Activated CD4-positive, CD25-positive, alpha-beta regulatory T cell treated with anti-CD3 and anti-CD28 coated beads, Interleukin-2, amount 50 U/mL, for 72 hours (primary cell): ENCODE data around the gene PGS1.

ENCODE experiments used
- DNase-seq: peaks from one replicate; pipeline ENCODE4 v3.0.0; 2021

PGS1 gene

DNA sequence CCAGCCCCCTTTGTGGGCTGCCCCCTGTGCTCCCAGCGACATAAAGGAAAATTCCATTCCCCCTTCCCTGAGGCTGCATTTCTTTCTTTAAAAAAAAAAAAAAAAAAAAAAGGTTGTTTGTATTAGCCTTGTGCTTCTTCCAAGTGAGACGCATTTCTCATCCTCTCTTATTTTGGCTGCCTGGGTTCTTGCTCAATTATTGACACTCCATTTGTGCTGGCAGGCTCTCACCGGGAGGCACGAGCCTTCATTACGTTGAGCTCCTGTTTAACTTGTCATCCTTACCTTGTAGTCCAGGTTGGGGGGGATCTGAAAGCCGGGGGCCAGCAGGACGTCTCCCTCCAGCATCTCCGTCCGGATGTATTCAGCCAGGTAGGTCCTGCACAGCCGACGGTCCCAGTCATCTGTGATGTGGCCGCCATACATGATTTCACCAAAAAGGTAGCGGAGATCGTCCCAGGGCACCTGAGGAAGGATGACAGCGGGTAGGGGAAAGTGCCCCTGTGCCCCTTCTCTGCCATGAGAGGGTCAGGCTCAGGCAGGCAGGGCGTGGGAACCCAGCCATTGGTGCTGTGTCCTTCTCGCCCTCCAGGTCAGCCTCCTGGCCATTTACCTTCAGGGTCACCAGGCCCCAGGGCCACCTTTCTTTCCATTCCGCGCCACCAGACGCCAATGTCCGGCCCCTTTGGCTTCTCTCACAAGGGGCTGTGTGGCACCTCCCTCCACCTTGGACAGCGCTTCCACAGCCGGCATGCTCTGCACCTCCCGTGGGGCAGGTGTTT lies 50.6 kb downstream of the PGS1 start:
- no peak for DNase-seq

DNA sequence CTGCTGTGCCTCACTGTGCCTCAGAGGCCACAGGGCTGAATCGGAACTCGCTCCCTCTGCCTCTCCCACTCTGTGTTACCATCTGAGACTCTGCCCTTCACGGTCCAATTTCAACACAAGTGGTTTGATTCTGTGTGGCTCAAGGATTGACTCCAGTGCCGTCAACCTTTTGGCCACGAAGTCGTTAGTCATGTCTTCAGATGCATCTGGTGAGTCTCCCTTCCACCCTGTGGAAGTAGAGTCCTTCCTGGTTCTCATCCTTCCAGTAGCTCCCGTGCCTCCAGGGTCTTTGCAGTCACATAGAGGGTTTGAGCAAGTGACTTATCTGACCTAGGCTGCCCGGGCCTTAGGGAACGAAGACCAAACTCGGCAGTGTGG lies 51.2 kb downstream of the PGS1 start:
- no peak for DNase-seq

DNA sequence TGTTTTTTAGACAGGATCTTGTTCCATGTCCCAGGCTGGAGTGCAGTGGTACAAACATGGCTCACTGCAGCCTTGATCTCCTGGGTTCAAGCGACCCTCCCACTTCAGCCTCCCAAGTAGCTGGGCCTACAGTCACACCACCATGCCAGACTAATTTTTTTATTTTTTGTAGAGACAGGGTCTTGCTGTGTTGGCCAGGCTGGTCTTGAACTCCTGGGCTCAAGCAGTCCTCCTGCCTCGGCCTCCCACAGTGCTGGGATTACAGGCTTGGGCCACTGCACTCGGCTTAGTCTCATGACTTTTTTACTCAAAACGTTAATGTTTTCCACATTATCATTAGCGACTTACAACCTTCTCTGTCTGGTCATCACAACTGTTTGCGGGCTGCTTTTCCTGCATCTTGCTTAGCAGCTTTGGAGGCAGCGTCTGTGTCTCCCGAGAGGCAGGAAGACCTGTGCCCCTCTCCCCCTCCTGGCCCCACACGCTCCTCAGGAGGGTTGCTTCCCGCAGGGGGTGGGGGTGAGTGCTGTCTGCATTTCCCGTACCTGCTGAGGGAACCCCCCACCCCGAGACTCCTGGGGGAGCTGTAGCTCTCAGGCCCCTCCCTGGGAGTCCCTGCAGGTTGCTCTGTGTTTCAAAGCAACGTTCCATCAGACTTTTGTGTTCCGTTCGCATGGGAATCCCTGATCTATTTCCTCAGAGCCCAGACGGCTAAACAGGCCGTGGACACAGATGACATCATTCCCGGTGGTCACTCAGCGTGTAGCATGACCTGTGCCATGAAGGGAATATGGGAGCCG lies 52.6 kb downstream of the PGS1 start:
- no peak for DNase-seq

DNA sequence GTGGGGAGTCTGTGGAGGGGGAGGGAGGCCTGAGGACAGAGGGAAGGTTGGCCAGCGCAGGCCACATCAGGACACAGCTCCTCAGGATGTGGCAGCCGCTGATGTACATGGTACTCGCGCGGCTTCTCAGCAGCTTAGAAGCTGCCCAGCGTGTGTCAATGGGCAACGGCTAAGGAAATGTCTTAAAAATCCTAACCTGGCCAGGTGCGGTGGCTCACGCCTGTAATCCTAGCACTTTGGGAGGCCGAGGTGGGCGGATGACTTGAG lies 53.2 kb downstream of the PGS1 start:
- no peak for DNase-seq

DNA sequence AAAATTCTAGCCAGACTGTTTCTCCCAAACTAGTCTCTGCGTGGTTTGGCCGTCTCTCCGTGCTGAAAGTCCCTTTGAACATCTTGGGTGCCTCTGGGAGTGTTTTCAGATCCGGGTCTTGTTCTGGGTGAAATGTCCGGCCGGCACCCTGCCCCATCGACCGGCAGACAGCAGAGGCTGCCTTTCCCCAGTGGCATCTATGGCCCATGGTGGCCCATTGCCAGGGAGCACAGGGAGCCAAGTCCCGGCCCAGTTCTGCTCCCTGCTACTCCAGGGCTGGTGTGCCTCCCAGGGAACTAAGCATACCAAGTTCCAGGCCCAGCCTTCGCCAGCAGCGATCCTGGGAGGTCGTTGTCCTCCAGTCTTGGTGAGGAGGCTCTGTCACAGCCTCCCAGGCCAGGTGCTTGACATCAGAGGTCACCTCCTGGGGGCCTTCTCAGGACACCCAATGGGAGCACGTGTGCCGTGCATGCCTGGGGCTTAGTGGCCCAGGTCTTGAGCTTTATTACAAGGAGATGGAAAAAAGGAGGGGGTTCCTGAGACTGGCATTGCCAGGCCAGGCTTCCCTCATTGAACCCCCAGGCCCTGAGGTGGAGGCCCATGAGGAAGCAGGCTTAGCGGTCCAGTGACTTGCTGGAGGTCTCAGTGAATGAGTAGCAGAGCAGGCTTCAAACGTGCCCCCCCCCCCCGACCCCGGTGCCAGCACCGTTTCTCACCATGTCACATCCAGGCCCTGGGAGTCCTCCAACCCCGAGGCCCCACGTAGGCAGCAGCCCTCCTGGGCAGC lies 54.0 kb downstream of the PGS1 start:
- no peak for DNase-seq

DNA sequence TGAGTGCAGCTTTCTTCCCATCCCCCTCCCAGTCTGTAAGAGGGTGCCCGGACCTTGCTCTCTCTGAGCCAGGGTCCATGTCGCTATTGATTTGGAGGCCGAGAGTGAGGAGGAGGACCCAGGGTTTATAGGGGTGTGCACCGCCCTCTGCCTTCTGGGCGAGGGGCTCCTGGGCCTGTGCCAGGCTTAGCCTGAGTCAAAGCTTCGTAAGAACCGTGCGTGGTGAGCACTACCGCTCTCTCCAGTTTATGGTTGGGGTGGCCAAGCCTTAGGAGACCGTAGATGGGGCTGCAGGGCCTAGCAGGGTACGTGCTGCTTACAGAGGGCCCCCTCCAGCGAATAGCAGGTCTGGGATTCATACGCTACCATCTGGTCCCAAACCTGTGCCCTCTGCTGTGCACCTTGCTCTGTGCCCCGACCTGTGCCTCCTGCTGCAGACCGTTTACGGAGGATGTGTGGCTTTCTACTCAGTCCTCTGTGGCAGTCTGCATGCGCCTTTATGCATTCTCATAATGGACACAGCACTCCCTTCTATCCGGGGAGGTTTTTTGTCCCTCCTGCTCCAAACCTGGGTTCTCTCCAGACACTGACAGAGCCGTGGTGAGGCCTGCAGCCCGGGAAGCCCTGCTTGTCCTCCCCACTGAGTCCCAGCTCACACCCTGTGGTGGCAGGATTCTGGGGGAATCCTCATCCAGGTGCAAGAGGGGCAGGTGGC lies 54.7 kb downstream of the PGS1 start:
- DNase-seq = no peak

DNA sequence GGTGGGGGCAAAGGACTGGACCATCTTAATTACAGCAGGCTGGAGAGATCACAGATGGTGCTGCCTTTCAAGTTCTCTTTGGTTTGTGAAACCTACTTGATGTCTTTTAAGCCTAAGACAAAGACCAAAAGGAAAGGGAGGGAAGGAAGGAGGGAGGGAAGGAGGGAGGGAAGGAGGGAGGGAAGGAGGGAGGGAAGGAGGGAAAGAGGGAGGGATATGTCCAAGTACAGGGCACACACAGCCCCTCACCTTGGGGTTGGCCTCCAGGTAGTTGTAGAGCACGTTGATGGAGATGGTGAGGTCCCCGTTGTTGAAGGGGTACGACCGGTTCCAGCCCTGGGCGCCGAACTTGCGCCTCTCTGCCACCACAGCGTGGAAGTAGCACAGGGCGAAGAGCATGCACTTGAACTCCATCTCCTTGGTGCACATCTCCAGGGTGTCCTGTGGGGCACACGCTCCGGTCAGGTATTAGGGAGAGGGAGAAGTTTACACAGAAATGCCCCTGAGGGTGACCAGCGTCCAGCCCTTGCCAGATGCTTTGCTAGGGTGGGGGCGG lies 55.4 kb downstream of the PGS1 start:
- DNase-seq = no peak

DNA sequence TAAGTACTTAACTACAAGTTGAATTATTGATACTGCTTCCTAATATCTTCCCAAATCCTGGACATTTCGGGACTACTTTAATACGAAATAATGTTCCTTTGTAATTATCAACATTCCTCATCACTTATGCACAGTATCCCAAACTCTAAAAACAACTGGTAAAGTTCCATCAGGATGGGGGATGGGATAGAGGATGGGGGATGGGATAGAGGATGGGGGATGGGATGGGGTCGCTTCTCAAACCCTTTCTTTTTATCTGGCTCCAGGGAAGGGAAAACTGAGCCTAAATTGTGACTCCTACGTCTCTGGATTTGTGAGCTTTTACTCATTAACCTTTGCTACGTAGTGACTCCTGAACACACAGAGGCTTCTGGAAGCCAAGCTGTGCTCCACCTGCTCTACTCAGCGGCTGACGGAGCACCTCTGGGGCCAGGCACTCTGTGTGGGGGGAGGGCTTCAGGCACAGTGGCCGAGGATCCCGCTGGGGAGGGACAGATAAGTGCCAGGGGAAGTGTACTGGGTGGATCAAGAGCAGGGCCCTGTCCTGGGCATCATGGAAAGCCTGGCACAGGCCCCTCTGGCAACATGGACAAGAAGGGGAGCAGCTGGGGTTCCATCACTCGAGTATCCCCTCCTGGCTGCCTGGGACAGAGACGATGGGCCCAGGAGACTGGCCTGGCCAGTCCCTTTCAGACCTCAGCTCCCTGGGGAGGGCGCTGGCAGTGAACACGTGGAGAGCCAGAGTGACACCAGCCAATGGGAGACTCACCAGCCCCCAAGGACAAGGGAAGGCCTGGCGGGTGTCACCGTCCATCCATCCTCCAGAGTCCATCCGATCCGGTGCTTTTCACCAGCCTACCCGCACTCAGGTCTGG lies 56.2 kb downstream of the PGS1 start:
- DNase-seq = no peak

DNA sequence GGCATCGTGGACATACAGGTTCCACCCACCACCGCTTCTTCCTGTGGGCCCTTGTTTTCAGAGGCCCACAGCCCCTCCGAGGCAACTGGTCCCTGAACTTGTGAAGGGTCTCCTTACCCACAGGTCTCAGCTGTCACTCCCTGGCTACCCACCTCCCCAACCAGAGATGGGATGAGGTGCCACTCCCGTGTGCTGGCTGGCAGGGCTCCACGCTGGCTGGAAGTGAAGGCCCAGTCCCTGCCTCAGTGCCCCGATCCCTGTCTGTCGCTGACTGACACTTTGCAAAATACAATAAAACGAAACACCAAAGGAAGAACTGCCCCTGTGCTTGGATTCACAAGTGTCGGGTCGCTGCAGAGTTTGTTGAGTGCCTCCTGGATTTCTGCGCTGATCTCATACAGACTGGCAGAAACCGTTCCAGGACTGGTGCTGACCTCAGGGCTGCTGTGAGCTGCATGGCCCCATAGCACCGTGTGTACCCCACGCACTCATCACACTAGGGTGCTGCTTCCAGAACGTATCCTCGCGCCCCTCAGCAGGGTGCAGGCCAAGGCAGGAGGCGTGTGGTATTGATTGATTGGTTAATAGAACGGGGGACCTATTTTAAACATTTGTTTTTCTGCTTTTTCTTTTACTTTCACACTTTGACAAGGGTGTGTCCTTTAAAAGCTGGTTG lies 57.0 kb downstream of the PGS1 start:
- no peak for DNase-seq

DNA sequence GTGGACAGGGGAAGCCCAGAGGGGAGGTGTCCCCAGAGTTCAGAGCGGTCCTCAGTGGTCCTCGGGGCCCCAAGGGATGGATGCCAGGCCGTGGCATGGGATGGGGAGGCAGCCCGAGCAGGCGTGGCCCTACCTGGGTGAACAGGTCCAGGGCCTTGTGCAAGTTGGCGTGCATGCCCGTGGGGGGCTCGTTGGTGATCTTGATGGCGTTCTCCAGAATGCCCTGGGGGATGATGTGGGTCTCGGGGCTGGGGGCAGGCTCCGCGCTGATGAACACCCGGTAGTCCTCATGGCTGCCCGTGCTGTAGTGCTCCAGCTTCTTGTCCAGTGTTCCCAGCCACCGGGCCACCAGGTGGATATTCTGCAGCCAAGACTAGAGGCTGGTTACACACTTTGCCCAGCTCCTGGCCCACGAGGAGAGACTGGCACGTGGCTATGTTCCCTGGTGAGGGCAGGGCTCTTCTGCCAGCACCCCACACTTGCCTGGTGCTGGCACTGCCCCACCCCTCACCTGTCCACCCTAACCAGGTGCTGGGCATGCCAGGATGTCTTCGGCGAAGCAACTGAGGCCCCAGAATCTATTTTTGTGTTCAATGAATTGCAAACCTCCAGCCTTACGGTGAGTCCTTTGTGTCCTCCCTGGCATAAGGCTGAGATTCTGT lies 59.2 kb downstream of the PGS1 start:
- DNase-seq = no peak

DNA sequence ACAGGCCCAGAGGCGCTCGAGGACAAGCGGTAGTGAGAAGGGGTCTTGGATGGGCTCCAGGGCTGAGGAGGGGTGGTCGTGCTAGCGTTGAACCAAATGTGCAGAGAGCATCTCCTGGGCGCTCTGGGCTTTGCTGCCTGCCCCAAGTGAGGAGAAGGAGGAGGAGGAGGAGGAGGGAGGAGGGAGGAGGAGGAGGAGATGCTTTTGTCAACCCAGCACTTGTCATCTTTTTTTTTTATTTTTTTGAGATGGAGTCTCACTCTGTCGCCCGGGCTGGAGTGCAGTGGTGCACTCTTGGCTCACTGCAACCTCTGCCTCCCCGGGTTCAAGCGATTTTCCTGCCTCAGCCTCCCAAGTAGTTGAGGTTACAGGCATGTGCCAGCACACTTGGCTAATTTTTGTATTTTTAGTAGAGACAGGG lies 59.8 kb downstream of the PGS1 start:
- no peak for DNase-seq

DNA sequence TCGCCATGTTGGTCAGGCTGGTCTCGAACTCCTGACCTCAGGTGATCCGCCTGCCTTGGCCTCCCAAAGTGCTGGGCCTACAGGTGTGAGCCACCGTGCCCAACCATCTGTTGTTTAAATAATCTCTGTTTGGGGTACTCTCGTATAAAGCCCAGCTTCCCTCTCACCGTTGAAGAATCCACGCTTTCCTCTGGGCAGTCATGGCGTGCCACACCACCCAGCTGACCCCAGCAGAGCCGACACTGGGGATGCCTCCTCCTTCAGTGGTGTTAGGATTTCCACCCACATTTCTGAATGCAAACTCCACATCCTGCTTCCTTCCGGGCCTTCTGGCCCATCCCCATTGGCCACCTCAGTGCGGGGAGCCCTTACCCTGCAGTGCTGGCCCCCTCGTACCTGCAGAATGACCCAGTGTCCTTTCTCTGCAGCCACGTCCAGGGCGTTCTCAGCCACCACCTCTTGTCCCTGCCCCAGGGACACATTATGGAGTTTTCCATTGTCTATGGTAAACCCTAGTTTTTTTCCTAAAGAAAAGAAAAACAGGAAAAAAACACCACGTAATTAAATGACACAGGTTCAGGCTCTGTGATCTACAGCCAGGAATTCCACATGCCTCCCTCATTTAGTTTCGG lies 60.4 kb downstream of the PGS1 start:
- DNase-seq = no peak

DNA sequence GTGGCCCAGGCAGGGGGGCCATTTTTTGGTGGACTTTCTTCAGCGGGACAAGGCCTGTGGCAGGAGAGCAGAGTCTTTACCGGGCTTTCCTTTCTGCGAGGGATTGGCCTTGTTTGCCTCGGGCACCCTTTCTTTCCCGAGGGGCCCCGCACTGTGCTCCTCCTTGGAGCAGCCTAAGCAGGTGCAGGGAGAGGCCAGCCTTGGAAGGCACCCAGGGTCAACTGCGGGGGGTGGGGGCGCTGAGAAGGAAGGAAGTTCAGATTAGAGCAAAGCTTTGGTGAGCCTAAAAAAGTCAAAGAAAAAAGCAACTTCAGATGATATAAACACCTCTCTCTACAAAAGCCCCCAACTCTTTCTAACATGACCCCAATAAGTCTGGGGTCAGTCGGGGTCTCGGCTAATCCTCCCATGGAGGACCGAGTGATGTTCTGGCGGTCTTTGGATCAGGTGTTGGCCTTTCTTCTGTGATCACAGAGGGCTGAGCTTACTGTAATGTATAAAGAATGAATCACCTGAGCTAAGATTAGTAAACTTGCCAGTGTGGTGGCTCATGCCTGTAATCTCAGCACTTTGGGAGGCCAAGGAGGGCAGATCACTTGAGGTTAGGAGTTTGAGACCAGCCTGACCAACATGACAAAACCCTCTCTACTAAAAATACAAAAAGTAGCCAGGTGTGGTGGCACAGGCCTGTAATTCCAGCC lies 63.0 kb downstream of the PGS1 start:
- DNase-seq = no peak

DNA sequence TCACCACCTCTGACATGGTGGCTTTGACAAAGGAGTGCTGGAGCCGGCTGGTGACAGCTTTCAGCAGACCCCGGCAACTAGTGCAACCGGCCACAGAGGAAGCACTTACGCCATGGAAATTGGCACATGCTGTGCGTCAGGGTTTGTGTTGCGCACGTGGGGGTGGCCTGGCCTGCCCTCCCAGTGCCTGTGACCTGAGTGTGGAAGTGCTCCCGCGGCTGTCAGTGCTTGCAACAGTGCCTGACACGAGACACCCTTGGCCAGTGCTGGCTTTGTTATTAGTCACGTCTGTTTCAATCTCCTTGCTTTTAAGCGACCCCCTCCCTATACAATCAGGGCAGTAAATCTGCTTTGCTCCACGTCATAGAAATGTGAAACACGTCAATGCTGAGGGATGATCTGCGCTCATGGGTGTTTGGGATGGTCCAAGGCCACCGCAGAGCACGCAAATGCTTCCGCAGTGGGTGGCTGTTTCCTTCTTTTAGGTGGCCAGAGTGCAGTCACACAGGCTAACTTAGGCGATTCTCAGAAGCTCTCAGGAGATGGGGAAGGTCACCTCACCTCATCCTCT lies 64.3 kb downstream of the PGS1 start:
- no peak for DNase-seq

DNA sequence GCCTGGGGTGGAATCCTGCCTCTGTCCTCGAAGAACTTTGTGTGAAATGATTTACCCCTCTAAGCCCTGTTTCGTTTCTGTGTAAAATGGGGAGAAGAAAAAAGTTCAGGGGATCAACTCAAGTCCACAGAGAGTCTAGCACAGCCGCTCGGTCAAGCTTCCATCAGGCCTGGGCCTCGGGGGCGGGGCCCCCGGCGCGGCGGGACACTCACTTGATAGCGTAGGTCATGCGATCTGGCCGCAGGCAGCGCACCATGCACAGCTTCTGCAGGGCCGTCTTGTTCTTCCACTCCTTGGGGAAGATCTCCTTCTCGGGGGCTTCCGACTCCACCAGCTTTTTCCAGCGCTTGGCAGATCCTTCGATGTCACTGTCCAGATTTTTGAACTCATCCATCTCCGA lies 65.9 kb downstream of the PGS1 start:
- DNase-seq = no peak

DNA sequence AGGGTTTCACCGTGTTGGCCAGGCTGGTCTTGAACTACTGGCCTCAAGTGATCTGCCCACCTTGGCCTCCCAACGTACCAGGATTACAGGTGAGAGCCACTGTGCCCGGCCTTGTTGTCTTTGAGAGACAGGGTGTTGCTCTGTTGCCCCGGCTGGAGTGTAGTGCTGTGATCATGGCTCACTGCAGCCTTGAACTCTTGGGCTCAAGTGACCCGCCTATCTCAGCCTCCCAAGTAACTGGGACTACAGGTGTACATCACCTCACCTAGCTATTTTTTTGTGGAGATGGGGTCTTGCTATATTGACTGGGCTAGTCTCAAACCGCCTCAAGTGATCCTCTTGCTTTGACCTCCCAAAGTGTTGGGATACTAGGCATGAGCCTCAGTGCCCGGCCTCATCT lies 68.4 kb downstream of the PGS1 start:
- DNase-seq = no peak

DNA sequence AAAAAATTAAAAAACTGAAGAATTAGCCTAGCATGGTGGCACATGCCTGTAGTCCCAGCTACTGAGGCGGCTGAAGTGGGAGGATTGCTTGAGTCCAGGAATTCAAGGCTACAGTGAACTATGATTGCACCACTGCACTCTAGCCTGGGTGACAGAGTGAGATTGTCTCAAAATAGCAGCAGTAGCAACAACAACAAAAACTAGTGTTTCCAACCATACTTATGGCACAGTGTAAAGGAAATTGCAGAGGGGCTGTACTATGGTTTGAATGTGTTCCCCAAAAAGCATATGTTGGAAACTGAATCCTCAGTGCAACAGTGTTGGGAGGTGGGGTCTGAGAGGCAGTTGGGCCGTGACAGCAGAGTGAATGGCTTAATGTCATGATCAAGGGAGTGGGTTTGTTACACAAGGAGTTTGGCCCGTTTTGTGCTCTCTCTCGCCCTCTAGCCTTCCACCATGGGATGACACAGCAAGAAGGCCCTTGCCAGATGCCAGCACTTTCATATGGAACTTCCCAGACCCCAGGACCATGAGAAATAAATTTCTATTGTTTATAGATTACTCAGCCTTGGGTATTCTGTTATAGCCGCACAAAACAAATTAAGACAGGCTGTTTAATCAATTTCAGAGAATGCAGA lies 70.0 kb downstream of the PGS1 start:
- DNase-seq = no peak

DNA sequence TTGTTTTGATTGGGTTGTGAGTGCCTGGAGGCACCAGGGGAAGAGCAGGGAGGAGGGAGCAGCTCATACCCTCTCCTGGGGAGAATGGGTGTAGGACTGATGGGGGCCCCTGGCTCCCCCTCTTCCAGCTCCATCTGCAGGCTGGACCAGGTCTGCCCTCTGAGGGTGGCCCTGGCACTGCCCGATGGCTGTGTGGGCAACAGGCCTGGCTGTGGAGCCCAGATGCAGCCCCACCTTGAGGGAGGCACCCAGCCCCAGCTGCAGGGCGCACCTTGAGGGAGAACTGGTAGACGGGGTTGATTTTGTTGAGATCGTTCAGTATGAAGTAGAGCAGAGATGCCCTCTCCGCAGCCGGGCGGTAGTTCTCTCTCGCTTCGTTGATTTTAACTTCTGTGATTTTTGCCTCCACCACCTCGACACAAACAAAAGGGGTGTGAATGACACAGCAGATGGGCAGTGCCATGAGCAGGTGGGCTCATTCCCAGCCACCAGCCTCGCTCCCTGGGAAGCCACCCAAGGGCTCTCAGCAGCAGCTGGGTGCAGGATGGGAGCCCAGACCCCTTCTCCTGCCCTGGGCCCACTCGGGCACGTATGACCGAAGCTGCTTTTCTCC lies 71.6 kb downstream of the PGS1 start:
- DNase-seq = no peak
